ENCODE results near the gene RPL4.
"Not testable (repeated sequence)": the region's sequence is repeated elsewhere in the genome, so short reads cannot be mapped to it uniquely, and the experiment has no call there.

Gene RPL4

GRCh38 chr15:66500346-66500745 lies 4.3 kb downstream of the RPL4 start:
- Mint-ChIP-seq H3K27ac (peak overlapping the region; percentile 99), H3K4me3 (peak overlapping the region; percentile 100), H3K4me1 (peaks cover 67% of the 10 kb centered on the region), H3K36me3 (ENCODE audit: low read depth) (peaks cover 94% of the 10 kb centered on the region)
- not testable (repeated sequence) for ATAC-seq, DNase-seq, H3K9me3 Mint-ChIP-seq, H3K27me3 Mint-ChIP-seq

GRCh38 chr15:66498501-66499386 lies 5.9 kb downstream of the RPL4 start:
- Mint-ChIP-seq H3K4me1 (peaks cover 74% of the 10 kb centered on the region), H3K4me3 (peak overlapping the region; percentile 93), H3K27me3 (no peaks in the 10 kb centered on the region), H3K36me3 (ENCODE audit: low read depth) (peaks cover 93% of the 10 kb centered on the region), H3K27ac (peak overlapping the region; percentile 99), H3K9me3 (no peaks in the 10 kb centered on the region)
- no peak for ATAC-seq
- no peak for DNase-seq

- Mint-ChIP-seq H3K27ac (peak within 1 kb of the TSS; percentile 99), H3K4me1 (peaks cover 72% of the 10 kb centered on the region), H3K4me3 (peak within 1 kb of the TSS; percentile 93), H3K36me3 (ENCODE audit: low read depth) (peaks cover 88% of the 10 kb centered on the region), H3K9me3 (no peaks in the 10 kb centered on the region), H3K27me3 (no peaks in the 10 kb centered on the region)
- DNase-seq, result peak; percentile 99
- peak; percentile 86 for ATAC-seq
Observed at GRCh38 chr15:66497502-66498455, 6.9 kb downstream of the RPL4 start, which contains the start of gene SNAPC5. TSS of gene SNAPC5 (minus strand) at chr15:66497762. CDS start at chr15:66497731, 31 bp downstream.

GRCh38 chr15:66496951-66497501 lies 7.6 kb downstream of the RPL4 start:
- Mint-ChIP-seq H3K9me3 (no peaks in the 10 kb centered on the region), H3K4me3 (peak overlapping the region; percentile 93), H3K4me1 (peaks cover 65% of the 10 kb centered on the region), H3K27me3 (no peaks in the 10 kb centered on the region), H3K36me3 (ENCODE audit: low read depth) (peaks cover 87% of the 10 kb centered on the region), H3K27ac (peak overlapping the region; percentile 99)
- peak; percentile 15 for DNase-seq
- peak; percentile 33 for ATAC-seq

- Mint-ChIP-seq H3K9me3 (no peaks in the 10 kb centered on the region), H3K36me3 (ENCODE audit: low read depth) (peaks cover 68% of the 10 kb centered on the region), H3K27me3 (no peaks in the 10 kb centered on the region), H3K27ac (peak overlapping the region; percentile 67), H3K4me3 (no peak overlapping the region), H3K4me1 (peaks cover 38% of the 10 kb centered on the region)
- no peak for ATAC-seq
- no peak for DNase-seq
Observed at GRCh38 chr15:66494262-66494661, 10.4 kb downstream of the RPL4 start.

GRCh38 chr15:66491846-66492245 lies 12.8 kb downstream of the RPL4 start:
- Mint-ChIP-seq H3K27ac (peak overlapping the region; percentile 59), H3K4me1 (peaks cover 25% of the 10 kb centered on the region)
- ATAC-seq, result no peak

GRCh38 chr15:66489179-66489791 lies 15.4 kb downstream of the RPL4 start:
- peak overlapping the region; percentile 61 for H3K27ac Mint-ChIP-seq
- ATAC-seq (no peak), DNase-seq (no peak)
- no peak overlapping the region for H3K4me3 Mint-ChIP-seq
- H3K9me3 Mint-ChIP-seq, result no peaks in the 10 kb centered on the region
- peaks cover 9% of the 10 kb centered on the region for H3K4me1 Mint-ChIP-seq
- peaks cover 51% of the 10 kb centered on the region for H3K36me3 Mint-ChIP-seq (ENCODE audit: low read depth)
- no peaks in the 10 kb centered on the region for H3K27me3 Mint-ChIP-seq

More at GRCh38 chr15:66491846-66492245, 12.8 kb downstream of the RPL4 start:
- no peaks in the 10 kb centered on the region for H3K9me3 Mint-ChIP-seq
- no peaks in the 10 kb centered on the region for H3K27me3 Mint-ChIP-seq
- peaks cover 54% of the 10 kb centered on the region for H3K36me3 Mint-ChIP-seq (ENCODE audit: low read depth)
- no peak overlapping the region for H3K4me3 Mint-ChIP-seq
- DNase-seq, result no peak

GRCh38 chr15:66488525-66488924 lies 16.1 kb downstream of the RPL4 start:
- H3K36me3 Mint-ChIP-seq (ENCODE audit: low read depth), result peaks cover 49% of the 10 kb centered on the region
- peaks cover 3% of the 10 kb centered on the region for H3K4me1 Mint-ChIP-seq

GRCh38 chr15:66486887-66487286 lies 17.8 kb downstream of the RPL4 start:
- Mint-ChIP-seq H3K4me3 (no peak overlapping the region), H3K4me1 (peaks cover 2% of the 10 kb centered on the region), H3K9me3 (no peaks in the 10 kb centered on the region), H3K27ac (no peak overlapping the region), H3K36me3 (ENCODE audit: low read depth) (peaks cover 48% of the 10 kb centered on the region), H3K27me3 (no peaks in the 10 kb centered on the region)
- ATAC-seq (no peak), DNase-seq (no peak)

More at GRCh38 chr15:66488525-66488924, 16.1 kb downstream of the RPL4 start:
- no peaks in the 10 kb centered on the region for H3K27me3 Mint-ChIP-seq
- no peak for ATAC-seq
- H3K9me3 Mint-ChIP-seq, result no peaks in the 10 kb centered on the region
- peak overlapping the region; percentile 22 for H3K27ac Mint-ChIP-seq
- DNase-seq, result no peak
- H3K4me3 Mint-ChIP-seq, result no peak overlapping the region

GRCh38 chr15:66484539-66485112 lies 20.0 kb downstream of the RPL4 start:
- peak overlapping the region; percentile 6 for H3K27ac Mint-ChIP-seq
- no peak overlapping the region for H3K4me3 Mint-ChIP-seq
- DNase-seq, result no peak

GRCh38 chr15:66483131-66483566 lies 21.5 kb downstream of the RPL4 start:
- H3K36me3 Mint-ChIP-seq (ENCODE audit: low read depth), result peaks cover 58% of the 10 kb centered on the region
- peaks cover 2% of the 10 kb centered on the region for H3K4me1 Mint-ChIP-seq

More at GRCh38 chr15:66484539-66485112, 20.0 kb downstream of the RPL4 start:
- no peak for ATAC-seq
- Mint-ChIP-seq H3K9me3 (no peaks in the 10 kb centered on the region), H3K4me1 (peaks cover 2% of the 10 kb centered on the region), H3K27me3 (no peaks in the 10 kb centered on the region), H3K36me3 (ENCODE audit: low read depth) (peaks cover 54% of the 10 kb centered on the region)

GRCh38 chr15:66482539-66482938 lies 22.1 kb downstream of the RPL4 start:
- no peak for ATAC-seq

More at GRCh38 chr15:66483131-66483566, 21.5 kb downstream of the RPL4 start:
- Mint-ChIP-seq H3K27me3 (no peaks in the 10 kb centered on the region), H3K4me3 (no peak overlapping the region), H3K27ac (peak overlapping the region; percentile 64), H3K9me3 (no peaks in the 10 kb centered on the region)
- DNase-seq, result no peak
- no peak for ATAC-seq

GRCh38 chr15:66481107-66481856 lies 23.4 kb downstream of the RPL4 start:
- H3K9me3 Mint-ChIP-seq, result no peaks in the 10 kb centered on the region
- H3K27ac Mint-ChIP-seq, result peak overlapping the region; percentile 31
- ATAC-seq, result no peak
- peaks cover 7% of the 10 kb centered on the region for H3K4me1 Mint-ChIP-seq
- no peak for DNase-seq
- no peak overlapping the region for H3K4me3 Mint-ChIP-seq
- no peaks in the 10 kb centered on the region for H3K27me3 Mint-ChIP-seq
- peaks cover 46% of the 10 kb centered on the region for H3K36me3 Mint-ChIP-seq (ENCODE audit: low read depth)

More at GRCh38 chr15:66482539-66482938, 22.1 kb downstream of the RPL4 start:
- H3K4me1 Mint-ChIP-seq, result peaks cover 2% of the 10 kb centered on the region
- H3K36me3 Mint-ChIP-seq (ENCODE audit: low read depth), result peaks cover 52% of the 10 kb centered on the region
- H3K9me3 Mint-ChIP-seq, result no peaks in the 10 kb centered on the region
- peak overlapping the region; percentile 50 for H3K27ac Mint-ChIP-seq
- no peak overlapping the region for H3K4me3 Mint-ChIP-seq
- no peaks in the 10 kb centered on the region for H3K27me3 Mint-ChIP-seq
- no peak for DNase-seq

Data from activated naive CD8-positive, alpha-beta T cell treated with anti-CD3 and anti-CD28 coated beads, Interleukin-2, amount 50 U/mL, for 24 hours (primary cell).